HG03045 (cell line): ENCODE data around the gene ZFP69.
"Not testable (repeated sequence)": the region's sequence is repeated elsewhere in the genome, so short reads cannot be mapped to it uniquely, and the experiment has no call there.

Experiments
- ATAC-seq: cut with Tn5 transposase; IDR thresholded peaks from one replicate; pipeline ENCODE4 v1.9.1; 2021; ENCODE audit warnings: mild to moderate bottlenecking, moderate library complexity; ENCODE audit not compliant: unreplicated experiment

ZFP69 gene

DNA sequence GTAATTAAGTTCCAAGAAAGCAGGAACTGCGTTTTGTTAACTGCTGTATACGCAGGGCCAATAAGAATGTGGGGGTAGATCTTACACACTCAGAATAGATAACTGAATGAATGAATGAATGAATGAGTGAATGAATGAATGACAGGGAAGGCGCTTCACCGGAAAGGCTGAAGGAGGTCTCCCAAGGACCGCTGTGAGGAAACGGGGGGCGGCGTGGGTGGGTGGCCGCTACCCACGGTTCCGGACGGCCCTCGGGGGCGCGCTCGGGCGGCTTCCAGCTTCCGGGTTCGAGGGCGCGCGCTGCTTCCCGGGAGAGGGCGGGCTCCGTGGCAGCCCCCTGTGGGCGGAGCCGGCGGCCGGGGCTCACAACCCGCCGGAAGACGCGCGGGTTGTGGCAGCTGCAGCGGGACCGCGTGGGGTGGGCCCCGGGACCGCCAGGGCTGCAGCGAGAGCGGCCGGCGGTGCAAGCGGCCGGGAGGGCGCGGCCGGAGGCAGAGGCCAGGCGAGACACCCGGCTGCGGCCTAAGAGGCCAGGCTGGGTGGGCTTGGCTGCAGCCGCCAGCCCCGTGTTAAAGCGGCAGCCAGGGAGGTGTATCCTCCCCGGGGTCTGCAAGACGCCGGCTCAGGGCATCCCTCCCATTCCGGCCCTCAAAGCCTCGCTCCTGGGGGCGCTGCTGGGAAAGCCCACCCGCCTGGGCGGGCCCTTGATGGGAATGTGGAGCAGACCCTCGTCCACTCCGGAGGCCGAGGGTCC lies at the start of gene ZFP69:
Gene ZFP69 (plus strand): TSS at position 367 of the 754 bp plus-strand sequence. CDS start 2,072 bp downstream, outside the sequence.
- ATAC-seq: peak; percentile 81

DNA sequence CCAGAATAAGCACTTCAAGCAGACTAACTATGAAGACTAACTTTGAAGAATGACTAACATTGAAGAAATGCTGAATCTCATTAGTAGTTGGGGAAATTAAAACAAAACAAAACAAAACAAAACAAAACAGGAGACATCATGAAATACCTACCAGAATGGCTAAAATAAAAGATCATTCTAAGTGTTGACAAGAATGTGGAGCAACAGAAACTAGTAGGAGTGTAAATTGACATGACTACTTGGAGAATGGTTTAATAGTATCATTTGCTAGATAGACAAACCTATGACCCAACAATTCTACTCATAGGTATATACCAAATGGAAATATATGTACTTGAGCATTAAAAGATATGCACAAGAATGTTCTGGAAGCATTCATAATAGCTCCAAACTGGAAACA lies 45.7 kb upstream of the ZFP69 start:
- no peak for ATAC-seq

DNA sequence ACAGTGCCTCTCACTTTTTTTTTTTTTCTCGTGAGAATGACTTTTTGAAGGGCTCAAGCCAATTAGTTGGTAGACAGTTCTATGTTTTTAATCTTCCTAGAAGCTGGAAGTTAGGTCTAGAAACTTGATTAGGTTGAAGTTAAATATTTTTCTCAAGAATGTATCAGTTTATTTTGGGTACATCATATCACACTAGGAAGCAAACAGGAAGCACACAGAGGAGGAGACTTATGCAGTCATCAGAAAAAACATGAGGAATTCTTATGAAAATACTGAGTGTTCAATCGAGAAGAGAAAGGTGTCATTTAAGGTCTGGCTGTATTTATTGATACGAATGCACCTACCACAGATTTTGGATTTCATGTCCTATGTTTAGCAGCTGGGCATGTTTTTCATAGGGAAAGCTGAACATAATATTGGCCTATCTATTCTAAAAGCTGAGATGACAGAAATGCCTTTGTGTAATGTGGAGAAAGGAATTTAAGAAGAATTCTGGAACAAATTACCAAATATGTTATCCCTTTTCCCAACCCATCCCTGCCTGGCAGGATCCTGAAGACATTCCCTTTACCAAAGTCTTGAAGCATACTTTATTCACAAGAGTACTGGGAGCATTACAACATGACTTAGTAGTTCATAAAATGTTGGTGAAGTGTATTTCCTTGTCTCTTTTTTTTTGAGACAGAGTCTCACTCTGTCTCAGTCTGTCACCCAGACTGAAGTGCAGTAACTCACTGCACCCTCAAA lies 44.3 kb upstream of the ZFP69 start:
- ATAC-seq: no peak

DNA sequence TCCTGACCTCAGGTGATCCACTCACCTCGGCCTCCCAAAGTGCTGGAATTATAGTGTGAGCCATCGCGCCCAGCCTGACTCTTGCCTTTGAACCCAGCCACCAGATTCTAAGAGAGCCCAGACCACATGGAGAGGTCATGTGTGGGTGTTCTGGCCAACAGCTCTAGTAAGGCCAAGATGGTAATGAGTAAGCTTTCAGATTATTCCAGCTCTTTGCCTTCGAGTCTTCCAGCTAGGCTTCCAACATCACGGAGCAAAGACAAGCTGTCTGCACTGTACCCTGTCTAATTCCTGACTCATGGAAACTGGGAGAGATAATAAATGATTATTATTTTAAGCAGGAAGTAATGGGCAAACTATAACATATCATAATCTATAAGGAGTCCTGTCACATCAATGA lies 41.6 kb upstream of the ZFP69 start:
- ATAC-seq: no peak

DNA sequence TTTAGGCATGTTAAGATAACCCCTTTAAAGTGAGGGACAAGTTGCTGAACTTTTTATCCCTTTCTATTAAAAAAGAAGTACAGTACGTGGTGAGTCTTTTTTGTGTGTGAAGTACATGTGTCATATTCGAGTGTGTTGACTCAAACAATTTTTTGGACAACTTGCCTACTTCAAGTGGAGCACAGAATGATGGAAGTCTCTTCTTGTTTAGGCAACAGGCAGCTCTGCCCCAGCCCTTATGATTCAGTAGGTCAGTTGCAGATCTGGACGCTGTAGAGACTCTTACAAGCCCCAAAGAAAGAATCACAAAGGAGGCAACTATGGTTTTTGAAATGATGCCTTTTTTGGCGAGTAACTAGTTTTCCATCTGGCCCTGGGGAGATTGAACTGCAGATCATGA lies 41.2 kb upstream of the ZFP69 start:
- no peak for ATAC-seq

DNA sequence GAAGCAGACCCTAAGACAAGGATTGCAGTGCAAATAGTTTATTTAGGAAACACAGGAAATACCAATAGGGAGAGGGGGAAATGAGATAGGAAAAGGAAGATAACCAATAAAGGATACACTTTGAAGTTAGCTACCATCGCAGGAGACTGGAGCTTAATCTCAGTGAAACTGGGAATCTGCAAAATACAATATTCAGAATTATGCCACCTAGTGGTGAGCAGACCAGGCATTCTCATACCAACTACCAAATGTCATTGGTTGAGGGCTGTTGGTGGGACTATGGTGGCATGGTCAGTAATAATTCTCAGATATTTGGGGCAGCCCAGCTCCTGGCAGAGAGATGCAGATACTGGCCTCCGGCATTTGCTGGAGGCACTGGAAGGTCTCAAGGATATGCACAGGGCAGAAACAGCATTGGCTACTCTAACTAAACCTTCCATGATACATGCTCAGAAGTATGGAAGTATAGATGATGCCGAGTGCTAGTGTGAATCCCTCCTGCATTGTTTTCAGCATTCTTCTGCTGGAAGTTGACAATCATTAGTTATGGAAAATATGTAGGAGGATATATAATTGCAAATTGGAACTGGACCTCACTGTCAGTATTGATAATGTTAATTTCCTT lies 38.6 kb upstream of the ZFP69 start:
- no peak for ATAC-seq

DNA sequence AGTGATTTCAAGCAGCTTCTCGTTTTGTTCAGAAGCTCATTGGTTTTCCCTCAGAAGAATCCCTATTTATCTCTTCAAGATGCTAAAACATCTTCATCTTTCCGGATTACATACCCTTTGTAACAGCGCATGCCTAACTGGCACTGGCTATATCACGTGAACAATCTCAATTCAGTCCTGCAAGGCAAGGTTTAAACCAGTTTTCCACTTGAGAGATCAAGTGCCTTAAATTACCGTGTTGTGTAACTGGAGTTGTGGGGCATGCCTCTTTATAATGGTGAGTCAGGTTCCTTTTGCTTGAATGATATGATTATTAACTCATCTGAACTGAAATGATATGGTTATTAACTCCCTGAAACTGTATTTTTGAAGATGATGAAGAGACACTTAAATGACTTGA lies 37.8 kb upstream of the ZFP69 start:
- ATAC-seq: no peak

DNA sequence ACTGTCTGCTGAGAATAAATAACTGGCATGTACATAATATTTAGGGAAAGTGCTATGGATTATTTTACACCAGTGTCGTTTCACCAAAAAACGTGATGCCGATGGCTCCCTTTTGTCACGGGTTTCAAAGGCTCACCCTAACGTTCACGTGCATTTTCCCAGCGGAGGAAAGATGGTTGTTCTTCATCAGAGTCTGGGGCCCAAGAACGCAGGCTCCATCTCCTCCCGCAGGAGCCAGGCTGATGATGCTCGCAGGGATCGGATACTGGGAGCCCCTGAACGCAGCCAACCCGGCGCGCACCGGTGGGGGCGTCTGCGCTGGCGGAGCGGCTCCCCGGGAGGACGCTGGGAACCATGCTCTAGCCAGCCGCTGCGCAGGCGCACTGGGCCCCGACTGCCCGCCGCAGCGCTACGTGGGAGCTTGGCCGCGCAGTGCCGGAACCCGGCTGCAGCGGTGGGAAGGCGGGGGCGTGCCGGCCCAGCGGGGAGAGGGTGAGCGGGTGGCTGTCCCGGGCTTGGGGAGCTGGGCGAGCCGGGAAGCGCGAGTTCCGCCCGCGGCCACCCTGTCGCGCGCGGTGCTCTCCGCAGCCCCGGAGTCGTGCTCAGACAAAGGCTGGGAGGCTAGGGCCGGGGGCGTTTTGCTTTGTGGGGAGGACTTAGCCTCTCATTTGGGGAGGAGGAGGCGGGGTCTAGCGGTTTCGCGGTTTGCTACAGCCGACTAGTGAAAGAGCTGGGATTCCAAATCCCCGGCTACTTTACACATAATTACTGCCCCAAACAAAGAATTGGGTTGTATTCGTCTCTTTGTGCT lies 27.2 kb upstream of the ZFP69 start, which contains the start of gene ZFP69B:
Gene ZFP69B (plus strand): TSS at position 793 of the 811 bp plus-strand sequence. CDS start 486 bp downstream, outside the sequence.
- peak; percentile 81 for ATAC-seq

DNA sequence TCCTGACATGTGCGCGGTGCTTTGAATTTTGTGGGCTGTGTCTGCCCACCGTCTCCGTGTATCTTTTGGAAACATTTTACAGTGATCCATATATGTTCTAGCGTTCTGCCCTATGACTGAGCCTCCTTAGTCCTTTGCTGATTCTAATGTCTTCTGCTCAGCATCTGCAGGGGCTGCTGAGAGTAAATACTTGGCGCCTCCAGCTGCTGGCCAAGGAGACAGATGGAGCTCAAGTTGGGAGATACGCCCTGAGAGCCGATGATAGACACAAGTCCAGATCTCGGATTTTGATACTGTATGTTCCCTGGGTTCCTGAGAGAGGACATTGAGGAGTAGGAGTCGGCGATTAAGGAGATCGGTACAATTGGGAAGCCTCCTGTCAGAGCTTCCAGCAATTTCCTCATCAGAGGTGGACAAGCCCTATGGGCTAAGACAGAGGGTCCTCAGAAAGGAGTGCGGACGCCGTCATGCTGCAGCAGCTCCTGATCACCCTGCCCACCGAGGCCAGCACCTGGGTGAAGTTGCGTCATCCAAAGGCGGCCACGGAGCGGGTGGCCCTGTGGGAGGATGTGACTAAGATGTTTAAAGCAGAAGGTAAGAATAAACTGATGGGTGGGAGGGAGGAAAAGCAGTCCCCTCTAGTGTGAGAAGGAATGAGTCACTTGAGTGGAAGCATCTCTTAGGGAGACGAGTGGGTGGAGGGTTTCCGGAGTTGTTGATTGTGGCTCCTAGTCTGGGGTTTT lies 26.4 kb upstream of the ZFP69 start:
- peak; percentile 35 for ATAC-seq

DNA sequence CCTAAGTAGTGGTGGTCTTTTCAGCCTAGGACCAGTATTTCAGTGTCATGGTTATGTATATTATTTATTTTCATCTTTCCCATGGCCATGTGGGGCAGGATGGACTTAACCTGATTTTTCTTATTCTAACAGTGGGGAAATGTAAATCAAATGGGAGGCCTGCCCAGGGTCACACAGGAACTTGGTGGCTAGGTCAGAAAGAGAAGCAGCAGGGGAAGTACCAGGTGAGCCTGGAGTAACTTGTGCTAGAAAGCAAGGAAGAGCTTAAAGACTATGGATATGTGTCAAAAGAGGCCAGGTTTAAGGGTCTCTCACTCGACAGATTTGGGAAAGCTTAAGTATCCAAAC lies 25.9 kb upstream of the ZFP69 start:
- ATAC-seq: no peak

DNA sequence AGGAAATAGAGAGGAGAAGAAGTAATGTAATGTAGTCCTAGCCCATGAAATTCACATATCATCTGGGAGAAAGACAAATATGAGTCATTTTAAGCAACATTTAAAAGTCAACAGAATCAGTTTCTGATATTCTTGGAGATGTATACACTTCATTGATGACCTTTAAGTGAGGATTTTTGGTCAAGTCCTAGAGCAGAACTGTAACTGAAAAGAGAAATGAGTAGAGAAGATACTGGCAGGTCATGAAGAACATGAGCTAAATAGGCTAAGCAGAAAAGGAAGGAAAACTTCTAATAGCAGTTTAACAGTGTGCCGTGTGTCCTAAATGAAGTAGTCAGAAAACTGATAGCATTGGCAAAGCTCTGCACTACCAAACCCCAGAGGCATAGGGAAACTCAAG lies 22.2 kb upstream of the ZFP69 start:
- ATAC-seq: no peak

DNA sequence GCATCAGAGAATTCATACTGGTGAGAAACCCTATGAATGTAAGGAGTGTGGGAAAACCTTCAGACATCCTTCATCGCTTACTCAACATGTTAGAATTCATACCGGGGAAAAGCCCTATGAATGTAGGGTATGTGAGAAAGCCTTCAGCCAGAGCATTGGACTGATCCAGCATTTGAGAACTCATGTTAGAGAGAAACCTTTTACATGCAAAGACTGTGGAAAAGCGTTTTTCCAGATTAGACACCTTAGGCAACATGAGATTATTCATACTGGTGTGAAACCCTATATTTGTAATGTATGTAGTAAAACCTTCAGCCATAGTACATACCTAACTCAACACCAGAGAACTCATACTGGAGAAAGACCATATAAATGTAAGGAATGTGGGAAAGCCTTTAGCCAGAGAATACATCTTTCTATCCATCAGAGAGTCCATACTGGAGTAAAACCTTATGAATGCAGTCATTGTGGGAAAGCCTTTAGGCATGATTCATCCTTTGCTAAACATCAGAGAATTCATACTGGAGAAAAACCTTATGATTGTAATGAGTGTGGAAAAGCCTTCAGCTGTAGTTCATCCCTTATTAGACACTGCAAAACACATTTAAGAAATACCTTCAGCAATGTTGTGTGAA lies 14.0 kb upstream of the ZFP69 start:
- no peak for ATAC-seq

DNA sequence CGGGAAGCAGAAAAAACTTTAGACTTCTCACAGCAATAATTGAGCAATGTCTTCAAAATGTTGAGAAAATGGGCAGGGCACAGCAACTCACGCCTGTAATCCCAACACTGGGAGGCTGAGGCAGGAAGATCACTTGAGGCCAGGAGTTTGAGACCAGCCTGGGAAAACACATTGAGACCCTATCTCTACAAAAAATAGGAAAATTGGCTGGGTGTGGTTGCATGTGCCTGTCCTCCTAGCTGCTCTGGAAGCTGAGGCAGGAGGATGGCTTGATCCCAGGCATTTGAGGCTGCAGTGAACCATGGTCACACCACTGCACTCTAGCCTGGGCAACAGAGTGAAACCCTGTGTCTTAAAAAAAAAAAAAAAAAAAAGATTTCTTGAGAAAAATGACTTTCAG lies 7.8 kb upstream of the ZFP69 start:
- ATAC-seq: no peak

DNA sequence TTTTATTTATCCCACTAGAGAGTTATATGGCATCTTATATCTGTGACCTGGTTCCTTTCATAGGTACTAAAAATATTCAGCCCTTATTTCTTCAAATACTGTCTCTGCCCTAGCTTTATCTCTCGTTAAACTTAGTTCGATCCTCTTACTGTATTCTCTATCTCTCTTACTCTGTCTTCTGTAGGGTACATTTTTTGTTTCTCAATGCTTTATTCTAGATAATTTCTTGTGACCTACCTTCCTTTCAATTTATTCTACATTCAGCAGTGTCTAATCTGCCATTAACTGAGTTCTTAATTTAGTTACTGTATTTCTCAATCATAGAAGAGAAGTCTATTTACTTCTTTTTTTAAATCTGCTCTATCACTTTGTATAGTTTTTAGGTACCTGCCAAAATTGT lies 1.8 kb upstream of the ZFP69 start:
- no peak for ATAC-seq

DNA sequence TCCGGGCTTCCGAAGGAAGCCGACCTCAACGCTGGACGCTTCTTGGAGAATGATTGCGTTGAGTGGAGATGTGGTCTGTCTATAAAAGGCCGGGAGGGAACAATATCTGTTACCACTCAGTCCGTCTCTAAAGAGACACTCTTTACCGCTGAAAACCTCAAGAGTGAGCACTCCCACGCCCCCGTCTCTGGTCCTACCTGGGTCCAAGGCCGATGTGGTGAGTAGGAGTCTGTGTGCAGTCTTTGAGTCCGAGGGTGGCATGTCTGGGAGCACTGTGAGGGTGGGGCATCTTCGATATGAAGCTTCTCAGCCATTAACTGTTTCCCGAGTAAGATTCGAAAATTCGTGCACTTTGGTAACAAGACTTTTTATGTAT lies 576 bp downstream of the ZFP69 start:
- peak; percentile 32 for ATAC-seq

DNA sequence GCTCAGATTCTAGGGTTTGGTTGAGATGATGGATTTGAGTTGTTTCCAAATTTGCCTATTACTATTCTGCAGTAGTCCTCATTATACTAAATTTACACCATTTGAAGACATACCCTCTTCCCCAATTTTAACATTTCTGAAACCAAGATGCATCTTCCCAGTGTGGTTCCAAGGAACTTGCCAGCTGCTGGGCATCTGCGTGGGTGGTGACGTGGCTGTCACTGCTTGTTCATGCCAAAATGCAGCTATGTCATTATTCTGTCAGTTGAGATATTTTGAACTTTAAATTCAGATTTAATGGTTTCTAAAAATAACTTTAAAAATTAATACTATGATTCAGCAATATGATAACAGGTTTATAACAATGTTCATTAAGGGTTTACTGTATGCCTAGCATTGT lies 1.2 kb downstream of the ZFP69 start:
- ATAC-seq: no peak

DNA sequence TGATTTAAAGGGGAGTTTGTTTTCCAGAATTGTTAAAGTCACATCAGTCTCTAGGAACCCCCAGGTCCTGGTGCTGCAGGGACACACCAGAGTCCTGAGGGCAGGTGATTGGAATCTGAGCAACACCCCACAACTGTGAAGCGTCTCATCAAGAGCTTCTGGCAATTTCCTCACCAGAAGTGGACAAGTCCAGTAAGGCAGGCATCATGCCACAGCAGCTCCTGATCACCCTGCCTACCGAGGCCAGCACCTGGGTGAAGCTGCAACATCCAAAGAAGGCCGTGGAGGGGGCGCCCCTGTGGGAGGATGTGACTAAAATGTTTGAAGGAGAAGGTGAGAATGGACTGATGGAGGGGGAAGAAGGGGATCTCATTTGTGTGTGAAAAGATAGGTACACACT lies 2.1 kb downstream of the ZFP69 start:
- no peak for ATAC-seq

DNA sequence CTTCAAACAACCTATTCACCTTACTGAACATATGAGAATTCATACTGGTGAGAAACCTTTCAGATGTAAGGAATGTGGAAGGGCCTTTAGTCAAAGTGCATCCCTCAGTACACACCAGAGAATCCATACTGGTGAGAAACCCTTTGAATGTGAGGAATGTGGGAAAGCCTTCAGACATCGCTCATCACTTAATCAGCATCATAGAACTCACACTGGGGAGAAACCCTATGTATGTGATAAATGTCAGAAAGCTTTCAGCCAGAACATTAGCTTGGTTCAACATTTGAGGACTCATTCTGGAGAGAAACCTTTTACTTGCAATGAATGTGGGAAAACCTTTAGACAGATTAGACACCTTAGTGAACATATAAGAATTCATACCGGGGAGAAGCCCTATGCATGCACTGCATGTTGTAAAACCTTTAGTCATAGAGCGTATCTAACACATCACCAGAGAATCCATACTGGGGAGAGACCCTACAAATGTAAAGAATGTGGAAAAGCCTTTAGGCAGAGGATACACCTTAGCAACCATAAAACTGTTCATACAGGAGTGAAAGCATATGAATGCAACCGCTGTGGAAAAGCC lies 18.3 kb downstream of the ZFP69 start:
- no peak for ATAC-seq

DNA sequence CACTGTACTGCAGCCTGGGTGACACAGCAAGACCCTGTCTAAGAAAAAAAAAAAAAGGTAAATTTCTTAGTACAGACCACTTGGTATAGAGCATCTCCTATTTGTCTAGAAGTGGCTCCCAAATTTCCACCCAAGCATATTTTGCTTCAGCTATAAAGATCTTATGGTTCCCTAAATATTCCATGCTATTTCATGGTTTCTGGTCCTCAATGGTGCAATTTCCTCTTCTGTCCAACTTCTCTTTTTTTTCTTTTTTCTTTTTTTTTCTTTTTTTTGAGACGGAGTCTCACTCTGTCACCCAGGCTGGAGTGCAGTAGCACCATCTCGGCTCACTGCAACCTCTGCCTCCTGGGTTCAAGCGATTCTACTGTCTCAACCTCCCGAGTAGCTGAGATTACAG lies 25.6 kb downstream of the ZFP69 start:
- ATAC-seq: not testable (repeated sequence)

DNA sequence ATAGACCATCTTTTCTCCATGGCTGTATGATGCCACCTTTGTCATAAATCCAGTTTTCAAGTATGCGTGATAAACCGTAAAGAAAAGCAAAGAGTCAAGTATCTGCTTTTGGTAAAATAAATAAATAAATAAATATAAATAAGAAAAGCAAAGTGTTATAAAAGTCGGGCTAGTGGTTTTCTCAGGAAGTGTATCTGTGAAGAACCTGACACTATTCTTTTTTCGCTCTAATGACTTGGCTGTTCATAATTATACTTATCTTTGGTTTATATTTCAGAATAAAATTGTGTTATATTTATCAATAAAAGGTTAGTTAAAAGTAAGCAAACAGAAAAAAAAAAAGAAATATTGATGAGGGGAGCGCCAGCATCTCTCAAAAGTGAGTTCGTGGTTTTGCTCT lies 30.9 kb downstream of the ZFP69 start:
- no peak for ATAC-seq
